K562 (cell line): ENCODE results near the gene TECPR2. TPM values are rescaled to one million over a fixed set of nuclear protein-coding genes. Genes with fewer than 3 reads are reported as not detected.

ENCODE experiments used
- CBFA2T2 ChIP-seq: fragments of 450-650 bp; conservative IDR thresholded peaks from 2 replicates; pipeline ENCODE4 v1.6.1; 2017; ENCODE audit warnings: mild to moderate bottlenecking
- CXXC5 ChIP-seq: fragments of 250-450 bp; sonication (Bioruptor Pico); IDR thresholded peaks from 2 replicates; pipeline ENCODE4 v1.8.0; 2022; ENCODE audit warnings: inconsistent platforms, mild to moderate bottlenecking, moderate library complexity
- ERF ChIP-seq: fragments of 450-650 bp; formaldehyde crosslinking; IDR thresholded peaks from 2 replicates; pipeline ENCODE4 v1.4.0; 2020; ENCODE audit warnings: mild to moderate bottlenecking, mixed read lengths
- RAD51 ChIP-seq: fragments of 450-650 bp; IDR thresholded peaks from 2 replicates; pipeline ENCODE4 v1.7.1; 2016; ENCODE audit warnings: low read depth, mild to moderate bottlenecking, borderline replicate concordance
- RBM25 ChIP-seq: fragments of 200-400 bp; formaldehyde crosslinking; IDR thresholded peaks from 2 replicates; pipeline ENCODE4 v1.6.1; 2018; ENCODE audit warnings: low read length, low read depth, moderate library complexity; ENCODE audit not compliant: severe bottlenecking
- SMAD2 ChIP-seq: fragments of 150-350 bp; IDR thresholded peaks from 2 replicates; pipeline ENCODE4 v1.6.1; 2014; ENCODE audit warnings: low read depth, mild to moderate bottlenecking, low read length
- TRIM24 ChIP-seq, 2 experiments: fragments of 450-650 bp; IDR thresholded peaks; 2 replicates each; pipeline ENCODE4 v1.6.1; 2016
- XRCC4 ChIP-seq: IDR thresholded peaks from one replicate; pipeline ENCODE4 v1.6.1; 2011; ENCODE audit not compliant: insufficient read depth, insufficient read length; ENCODE audit errors: extremely low read depth
- ZNF174 ChIP-seq: fragments of 250-450 bp; sonication (Bioruptor Pico); IDR thresholded peaks from 2 replicates; pipeline ENCODE4 v1.4.0; 2020; ENCODE audit warnings: mild to moderate bottlenecking
- polyA plus RNA-seq, 8 experiments: library from polyadenylated mRNA; depleted of rRNA in 4 of 8; stranded (reverse) in 5 of 8; unstranded in 3 of 8; fragments of >200 nt; fragmentation: Nextera tagmentation in 2 of 8; fragmentation: Illumina TruSeq in 1 of 8; extraction: Ambion mirVana in 2 of 8; extraction: Trizol in 1 of 8; gene quantifications; 2 replicates each; pipeline versions ENCODE4 v1.2.1 to v1.2.3, GENCODE V29; 2011 to 2014; ENCODE audit warnings: inconsistent platforms in 1 of 8, missing spikeins in 1 of 8
- total RNA-seq, 7 experiments: library from RNA; depleted of rRNA in 6 of 7; stranded (reverse); fragments of >200 nt in 6 of 7; fragmentation: Illumina TruSeq in 2 of 7; extraction: Trizol in 2 of 7; gene quantifications; 2 replicates each; pipeline versions ENCODE4 v1.2.1 to v1.2.3, GENCODE V29; 2011 to 2021; ENCODE audit warnings: low replicate concordance in 1 of 7
- TF ChIP-seq, protein P1 (sequence below): fragments of 450-650 bp; formaldehyde crosslinking; IDR thresholded peaks from 2 replicates; pipeline ENCODE4 v1.4.0; 2020; ENCODE audit warnings: mild to moderate bottlenecking, mixed read lengths
- TF ChIP-seq, protein P2 (sequence below): fragments of 450-650 bp; formaldehyde crosslinking; IDR thresholded peaks from 2 replicates; pipeline ENCODE4 v1.4.0; 2022; ENCODE audit warnings: missing genetic modification characterization
- TF ChIP-seq, protein P3 (sequence below): sonication (generic); formaldehyde crosslinking; IDR thresholded peaks from 2 replicates; pipeline ENCODE4 v1.8.1; 2023; ENCODE audit warnings: missing genetic modification reagents, mild to moderate bottlenecking, borderline replicate concordance
- TF ChIP-seq, protein P4 (sequence below): IDR thresholded peaks from 2 replicates; pipeline ENCODE4 v1.6.1; 2014; ENCODE audit warnings: antibody characterized with exemption
- TF ChIP-seq, protein P5 (sequence below): fragments of 450-650 bp; conservative IDR thresholded peaks from 2 replicates; pipeline ENCODE4 v1.6.1; 2016; ENCODE audit warnings: missing genetic modification characterization, low read depth, mild to moderate bottlenecking, missing compliant biosample characterization, moderate library complexity

Gene TECPR2
- total and polyA plus RNA-seq, 9 of the 15 experiments (the other 6 are each of a cell fraction or from before 2014, with no cell fraction given), result 0.04 to 3.0 (median 0.83) TPM

DNA sequence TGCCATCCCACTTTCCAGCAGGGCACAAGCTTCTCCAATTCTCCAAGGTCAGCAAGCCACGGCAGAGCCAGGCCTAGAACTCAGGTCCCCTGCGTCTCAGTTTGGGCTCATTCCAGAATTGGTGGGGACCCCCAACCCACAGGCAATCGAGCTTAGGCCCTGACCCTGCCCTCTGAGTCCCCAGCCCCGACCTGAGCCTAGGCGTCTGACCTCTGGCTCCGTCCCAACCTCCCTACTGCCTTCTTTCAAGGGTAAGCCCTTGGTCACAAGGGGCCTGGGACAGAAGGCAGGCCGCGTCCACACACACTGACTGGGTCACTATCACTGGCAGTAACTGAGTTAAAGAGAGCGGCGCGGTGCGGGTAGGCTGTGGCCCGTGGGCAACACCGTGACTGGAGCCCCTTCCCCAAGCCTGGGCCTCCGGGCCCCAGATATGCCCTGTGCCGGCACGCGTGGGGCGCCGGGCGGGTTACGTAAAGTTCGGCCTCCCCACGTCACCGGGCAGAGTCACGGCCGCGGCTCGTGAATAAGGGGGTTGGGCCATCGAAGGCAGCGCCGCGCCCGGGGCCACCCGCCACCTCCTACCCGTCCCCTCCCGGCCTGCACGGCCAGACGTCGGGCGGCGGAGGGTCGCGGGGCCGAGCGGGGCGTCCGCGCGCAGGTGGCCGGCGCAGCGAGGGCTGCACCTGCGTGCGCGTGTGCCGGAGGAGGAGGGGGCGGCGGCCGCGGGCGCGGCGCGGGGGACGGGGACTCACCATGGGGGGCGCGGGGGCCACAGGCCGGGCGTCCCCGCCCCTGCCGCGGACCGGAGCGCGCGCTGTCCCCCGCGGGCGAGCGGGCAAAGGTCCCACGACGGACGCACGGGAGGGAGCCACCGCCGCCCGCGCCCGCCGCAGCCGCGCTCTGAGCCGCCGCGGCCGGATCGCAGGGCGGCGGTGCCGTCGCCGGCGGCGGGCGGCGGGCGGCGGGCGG, 146.3 kb downstream of the TECPR2 start (continued):
- TF ChIP-seq RBM25 (no peak), SMAD2 (no peak), TRIM24 (IDR thresholded peaks at IDR 0.05) (no peak), XRCC4 (no peak), CXXC5 (CRISPR knock-in tag) (0 out of 2 replicates have a peak, but pooled peaks have one; percentile 29), ZNF174 (CRISPR knock-in tag) (no peak), RAD51 (no peak), CBFA2T2 (no peak), ERF (CRISPR knock-in tag) (no peak)
- TF ChIP-seq, protein P1, sequence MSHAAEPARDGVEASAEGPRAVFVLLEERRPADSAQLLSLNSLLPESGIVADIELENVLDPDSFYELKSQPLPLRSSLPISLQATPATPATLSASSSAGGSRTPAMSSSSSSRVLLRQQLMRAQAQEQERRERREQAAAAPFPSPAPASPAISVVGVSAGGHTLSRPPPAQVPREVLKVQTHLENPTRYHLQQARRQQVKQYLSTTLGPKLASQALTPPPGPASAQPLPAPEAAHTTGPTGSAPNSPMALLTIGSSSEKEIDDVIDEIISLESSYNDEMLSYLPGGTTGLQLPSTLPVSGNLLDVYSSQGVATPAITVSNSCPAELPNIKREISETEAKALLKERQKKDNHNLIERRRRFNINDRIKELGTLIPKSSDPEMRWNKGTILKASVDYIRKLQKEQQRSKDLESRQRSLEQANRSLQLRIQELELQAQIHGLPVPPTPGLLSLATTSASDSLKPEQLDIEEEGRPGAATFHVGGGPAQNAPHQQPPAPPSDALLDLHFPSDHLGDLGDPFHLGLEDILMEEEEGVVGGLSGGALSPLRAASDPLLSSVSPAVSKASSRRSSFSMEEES (CRISPR knock-in tag), result no peak
- TF ChIP-seq, protein P2, sequence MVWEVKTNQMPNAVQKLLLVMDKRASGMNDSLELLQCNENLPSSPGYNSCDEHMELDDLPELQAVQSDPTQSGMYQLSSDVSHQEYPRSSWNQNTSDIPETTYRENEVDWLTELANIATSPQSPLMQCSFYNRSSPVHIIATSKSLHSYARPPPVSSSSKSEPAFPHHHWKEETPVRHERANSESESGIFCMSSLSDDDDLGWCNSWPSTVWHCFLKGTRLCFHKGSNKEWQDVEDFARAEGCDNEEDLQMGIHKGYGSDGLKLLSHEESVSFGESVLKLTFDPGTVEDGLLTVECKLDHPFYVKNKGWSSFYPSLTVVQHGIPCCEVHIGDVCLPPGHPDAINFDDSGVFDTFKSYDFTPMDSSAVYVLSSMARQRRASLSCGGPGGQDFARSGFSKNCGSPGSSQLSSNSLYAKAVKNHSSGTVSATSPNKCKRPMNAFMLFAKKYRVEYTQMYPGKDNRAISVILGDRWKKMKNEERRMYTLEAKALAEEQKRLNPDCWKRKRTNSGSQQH, result no peak
- TF ChIP-seq, protein P3, sequence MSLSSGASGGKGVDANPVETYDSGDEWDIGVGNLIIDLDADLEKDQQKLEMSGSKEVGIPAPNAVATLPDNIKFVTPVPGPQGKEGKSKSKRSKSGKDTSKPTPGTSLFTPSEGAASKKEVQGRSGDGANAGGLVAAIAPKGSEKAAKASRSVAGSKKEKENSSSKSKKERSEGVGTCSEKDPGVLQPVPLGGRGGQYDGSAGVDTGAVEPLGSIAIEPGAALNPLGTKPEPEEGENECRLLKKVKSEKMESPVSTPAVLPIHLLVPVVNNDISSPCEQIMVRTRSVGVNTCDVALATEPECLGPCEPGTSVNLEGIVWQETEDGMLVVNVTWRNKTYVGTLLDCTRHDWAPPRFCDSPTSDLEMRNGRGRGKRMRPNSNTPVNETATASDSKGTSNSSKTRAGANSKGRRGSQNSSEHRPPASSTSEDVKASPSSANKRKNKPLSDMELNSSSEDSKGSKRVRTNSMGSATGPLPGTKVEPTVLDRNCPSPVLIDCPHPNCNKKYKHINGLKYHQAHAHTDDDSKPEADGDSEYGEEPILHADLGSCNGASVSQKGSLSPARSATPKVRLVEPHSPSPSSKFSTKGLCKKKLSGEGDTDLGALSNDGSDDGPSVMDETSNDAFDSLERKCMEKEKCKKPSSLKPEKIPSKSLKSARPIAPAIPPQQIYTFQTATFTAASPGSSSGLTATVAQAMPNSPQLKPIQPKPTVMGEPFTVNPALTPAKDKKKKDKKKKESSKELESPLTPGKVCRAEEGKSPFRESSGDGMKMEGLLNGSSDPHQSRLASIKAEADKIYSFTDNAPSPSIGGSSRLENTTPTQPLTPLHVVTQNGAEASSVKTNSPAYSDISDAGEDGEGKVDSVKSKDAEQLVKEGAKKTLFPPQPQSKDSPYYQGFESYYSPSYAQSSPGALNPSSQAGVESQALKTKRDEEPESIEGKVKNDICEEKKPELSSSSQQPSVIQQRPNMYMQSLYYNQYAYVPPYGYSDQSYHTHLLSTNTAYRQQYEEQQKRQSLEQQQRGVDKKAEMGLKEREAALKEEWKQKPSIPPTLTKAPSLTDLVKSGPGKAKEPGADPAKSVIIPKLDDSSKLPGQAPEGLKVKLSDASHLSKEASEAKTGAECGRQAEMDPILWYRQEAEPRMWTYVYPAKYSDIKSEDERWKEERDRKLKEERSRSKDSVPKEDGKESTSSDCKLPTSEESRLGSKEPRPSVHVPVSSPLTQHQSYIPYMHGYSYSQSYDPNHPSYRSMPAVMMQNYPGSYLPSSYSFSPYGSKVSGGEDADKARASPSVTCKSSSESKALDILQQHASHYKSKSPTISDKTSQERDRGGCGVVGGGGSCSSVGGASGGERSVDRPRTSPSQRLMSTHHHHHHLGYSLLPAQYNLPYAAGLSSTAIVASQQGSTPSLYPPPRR (CRISPR knock-in tag), result no peak
- TF ChIP-seq, protein P4, sequence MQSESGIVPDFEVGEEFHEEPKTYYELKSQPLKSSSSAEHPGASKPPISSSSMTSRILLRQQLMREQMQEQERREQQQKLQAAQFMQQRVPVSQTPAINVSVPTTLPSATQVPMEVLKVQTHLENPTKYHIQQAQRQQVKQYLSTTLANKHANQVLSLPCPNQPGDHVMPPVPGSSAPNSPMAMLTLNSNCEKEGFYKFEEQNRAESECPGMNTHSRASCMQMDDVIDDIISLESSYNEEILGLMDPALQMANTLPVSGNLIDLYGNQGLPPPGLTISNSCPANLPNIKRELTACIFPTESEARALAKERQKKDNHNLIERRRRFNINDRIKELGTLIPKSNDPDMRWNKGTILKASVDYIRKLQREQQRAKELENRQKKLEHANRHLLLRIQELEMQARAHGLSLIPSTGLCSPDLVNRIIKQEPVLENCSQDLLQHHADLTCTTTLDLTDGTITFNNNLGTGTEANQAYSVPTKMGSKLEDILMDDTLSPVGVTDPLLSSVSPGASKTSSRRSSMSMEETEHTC, result no peak
- TF ChIP-seq, protein P5, sequence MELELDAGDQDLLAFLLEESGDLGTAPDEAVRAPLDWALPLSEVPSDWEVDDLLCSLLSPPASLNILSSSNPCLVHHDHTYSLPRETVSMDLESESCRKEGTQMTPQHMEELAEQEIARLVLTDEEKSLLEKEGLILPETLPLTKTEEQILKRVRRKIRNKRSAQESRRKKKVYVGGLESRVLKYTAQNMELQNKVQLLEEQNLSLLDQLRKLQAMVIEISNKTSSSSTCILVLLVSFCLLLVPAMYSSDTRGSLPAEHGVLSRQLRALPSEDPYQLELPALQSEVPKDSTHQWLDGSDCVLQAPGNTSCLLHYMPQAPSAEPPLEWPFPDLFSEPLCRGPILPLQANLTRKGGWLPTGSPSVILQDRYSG (tag), result no peak
